Measurements from ENCODE around the gene ERC2.

DNA sequence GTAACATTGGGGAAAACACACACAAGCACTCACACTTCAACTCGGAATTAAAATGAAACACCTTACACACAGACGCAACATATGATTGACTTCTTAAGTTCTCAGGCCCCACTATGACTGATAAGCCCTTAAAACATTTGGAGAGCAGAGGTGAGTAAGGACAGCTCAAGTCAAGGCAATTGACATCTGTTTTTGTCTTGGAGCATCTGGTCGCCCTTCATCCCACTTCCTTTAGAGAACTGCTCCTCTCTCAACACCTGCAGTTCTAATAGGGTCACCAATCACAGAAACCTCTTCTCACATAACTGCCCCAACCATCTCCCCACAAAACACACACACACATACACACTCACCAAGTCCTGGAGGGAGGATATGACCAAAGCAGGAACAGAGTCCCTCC, 43.4 kb downstream of the ERC2 start:
- no peak for TF ChIP-seq RAD21 (IDR thresholded peaks at IDR 0.05; ENCODE audit: low read depth)
- no peak for TF ChIP-seq FOXM1 (IDR thresholded peaks at IDR 0.05; ENCODE audit: borderline replicate concordance, low read depth)
- TF ChIP-seq, protein P1, sequence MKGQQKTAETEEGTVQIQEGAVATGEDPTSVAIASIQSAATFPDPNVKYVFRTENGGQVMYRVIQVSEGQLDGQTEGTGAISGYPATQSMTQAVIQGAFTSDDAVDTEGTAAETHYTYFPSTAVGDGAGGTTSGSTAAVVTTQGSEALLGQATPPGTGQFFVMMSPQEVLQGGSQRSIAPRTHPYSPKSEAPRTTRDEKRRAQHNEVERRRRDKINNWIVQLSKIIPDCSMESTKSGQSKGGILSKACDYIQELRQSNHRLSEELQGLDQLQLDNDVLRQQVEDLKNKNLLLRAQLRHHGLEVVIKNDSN (IDR thresholded peaks at IDR 0.05): no peak
- TF ChIP-seq CEBPB (IDR thresholded peaks at IDR 0.05): no peak
- TF ChIP-seq, protein P2, sequence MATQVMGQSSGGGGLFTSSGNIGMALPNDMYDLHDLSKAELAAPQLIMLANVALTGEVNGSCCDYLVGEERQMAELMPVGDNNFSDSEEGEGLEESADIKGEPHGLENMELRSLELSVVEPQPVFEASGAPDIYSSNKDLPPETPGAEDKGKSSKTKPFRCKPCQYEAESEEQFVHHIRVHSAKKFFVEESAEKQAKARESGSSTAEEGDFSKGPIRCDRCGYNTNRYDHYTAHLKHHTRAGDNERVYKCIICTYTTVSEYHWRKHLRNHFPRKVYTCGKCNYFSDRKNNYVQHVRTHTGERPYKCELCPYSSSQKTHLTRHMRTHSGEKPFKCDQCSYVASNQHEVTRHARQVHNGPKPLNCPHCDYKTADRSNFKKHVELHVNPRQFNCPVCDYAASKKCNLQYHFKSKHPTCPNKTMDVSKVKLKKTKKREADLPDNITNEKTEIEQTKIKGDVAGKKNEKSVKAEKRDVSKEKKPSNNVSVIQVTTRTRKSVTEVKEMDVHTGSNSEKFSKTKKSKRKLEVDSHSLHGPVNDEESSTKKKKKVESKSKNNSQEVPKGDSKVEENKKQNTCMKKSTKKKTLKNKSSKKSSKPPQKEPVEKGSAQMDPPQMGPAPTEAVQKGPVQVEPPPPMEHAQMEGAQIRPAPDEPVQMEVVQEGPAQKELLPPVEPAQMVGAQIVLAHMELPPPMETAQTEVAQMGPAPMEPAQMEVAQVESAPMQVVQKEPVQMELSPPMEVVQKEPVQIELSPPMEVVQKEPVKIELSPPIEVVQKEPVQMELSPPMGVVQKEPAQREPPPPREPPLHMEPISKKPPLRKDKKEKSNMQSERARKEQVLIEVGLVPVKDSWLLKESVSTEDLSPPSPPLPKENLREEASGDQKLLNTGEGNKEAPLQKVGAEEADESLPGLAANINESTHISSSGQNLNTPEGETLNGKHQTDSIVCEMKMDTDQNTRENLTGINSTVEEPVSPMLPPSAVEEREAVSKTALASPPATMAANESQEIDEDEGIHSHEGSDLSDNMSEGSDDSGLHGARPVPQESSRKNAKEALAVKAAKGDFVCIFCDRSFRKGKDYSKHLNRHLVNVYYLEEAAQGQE (IDR thresholded peaks at IDR 0.05; ENCODE audit: low read depth): no peak
- no peak for TF ChIP-seq YY1 (IDR thresholded peaks at IDR 0.05; ENCODE audit: low read depth)
- TF ChIP-seq, protein P3, sequence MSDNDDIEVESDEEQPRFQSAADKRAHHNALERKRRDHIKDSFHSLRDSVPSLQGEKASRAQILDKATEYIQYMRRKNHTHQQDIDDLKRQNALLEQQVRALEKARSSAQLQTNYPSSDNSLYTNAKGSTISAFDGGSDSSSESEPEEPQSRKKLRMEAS (IDR thresholded peaks at IDR 0.05): no peak
- no peak for TF ChIP-seq EP300 (IDR thresholded peaks at IDR 0.05; ENCODE audit: borderline replicate concordance)
- TF ChIP-seq TCF12 (IDR thresholded peaks at IDR 0.05; ENCODE audit: low read depth): no peak
- no peak for TF ChIP-seq EGR1 (IDR thresholded peaks at IDR 0.05)
- no peak for TF ChIP-seq TEAD4 (IDR thresholded peaks at IDR 0.05)
- no peak for TF ChIP-seq CREB1 (IDR thresholded peaks at IDR 0.05; ENCODE audit: low read depth)
- no peak for TF ChIP-seq NFIC (IDR thresholded peaks at IDR 0.05)
- TF ChIP-seq ZBTB7A (IDR thresholded peaks at IDR 0.05; ENCODE audit: low read depth): no peak

Data from Ishikawa (cell line).